HG03521 (cell line): ENCODE measurements around the gene EMC1.
"Not testable (repeated sequence)": the region's sequence is repeated elsewhere in the genome, so short reads cannot be mapped to it uniquely, and the experiment has no call there.

Experiments used
- ATAC-seq: cut with Tn5 transposase; IDR thresholded peaks from one replicate; pipeline ENCODE4 v1.9.1; 2021; ENCODE audit warnings: mild to moderate bottlenecking, moderate library complexity; ENCODE audit not compliant: unreplicated experiment

The EMC1 gene

DNA sequence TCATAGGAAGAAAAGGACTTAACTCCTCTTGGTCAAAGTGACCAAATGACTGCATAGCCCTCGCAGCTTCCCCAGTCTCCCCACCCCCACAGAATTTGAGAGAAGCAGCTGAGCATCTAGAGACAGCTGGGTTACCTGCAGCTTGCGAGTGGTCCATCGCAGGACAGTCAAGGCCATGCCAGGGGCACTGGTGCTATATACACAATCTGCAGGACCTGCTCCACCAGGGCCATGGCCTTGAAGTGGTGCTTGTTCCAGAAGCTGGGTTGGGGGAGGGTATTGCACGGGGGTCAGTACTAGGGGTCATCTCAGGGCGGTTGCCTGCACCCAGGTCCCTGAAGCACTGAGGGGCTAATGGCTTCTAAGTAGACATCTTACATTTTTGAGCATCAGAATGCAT lies 10.7 kb upstream of the EMC1 start:
- no peak for ATAC-seq

DNA sequence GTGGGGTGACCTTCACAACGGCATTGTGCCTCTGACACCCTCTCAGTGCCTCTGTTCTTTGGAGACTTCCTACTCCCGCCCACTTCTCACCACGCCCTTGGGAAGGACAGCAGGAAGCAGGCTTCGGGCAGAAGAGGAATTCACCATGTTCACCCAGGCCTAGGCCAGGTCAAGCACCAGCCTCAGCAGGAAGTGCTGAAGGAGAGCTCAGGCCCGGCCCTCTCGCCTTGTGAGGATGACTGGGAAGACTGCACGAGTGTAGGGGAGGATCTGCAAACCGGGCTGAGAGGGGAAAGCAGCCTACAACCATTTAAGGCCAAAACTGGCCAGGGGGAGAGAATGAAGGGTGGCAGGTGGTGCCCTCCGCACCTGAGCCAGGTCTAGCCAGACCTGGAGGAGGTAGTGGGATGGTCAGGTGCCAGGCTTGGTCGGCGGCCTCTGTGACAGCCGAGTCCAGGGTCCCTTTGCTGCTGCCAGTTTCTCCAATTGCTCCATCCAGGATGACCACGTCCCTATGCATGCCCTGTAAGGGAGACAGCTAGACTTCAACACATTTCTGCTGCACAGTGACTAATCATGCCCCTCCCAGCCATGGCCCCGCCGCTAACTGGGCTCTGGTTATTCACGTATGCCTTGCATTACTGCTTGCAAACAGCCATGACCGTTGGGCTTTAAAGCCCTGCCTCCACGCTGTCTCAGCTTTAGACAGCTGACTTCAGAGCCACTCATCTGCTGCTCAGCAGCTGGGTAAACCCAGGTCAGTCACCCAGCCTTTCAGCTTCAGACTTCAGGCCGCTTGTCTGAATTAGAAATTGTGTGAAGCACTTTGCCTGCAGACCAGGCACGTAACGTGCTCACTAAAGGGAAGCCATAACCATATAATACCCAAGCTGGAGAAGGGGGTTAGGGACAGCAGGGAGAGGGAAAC lies 9.2 kb upstream of the EMC1 start:
- no peak for ATAC-seq

DNA sequence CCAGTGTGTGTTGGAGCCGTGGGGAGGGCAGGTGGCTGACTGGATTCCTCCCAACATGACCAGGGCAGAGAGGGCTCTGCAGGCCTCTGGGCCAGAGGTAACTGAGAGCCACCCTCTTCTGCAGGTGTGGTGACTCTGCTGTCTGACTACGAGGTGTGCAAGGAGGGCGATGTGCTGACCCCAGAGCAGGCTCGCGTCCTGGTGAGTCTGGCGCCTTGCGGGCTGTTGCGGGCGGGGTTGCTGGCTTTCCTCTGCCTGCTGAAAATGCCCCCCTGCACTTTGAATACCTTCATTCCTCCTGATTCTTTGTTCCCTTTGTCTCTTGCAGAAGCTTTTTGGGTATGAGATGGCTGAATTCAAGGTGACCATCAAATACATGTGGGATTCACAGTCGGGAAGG lies 7.0 kb upstream of the EMC1 start:
- no peak for ATAC-seq

DNA sequence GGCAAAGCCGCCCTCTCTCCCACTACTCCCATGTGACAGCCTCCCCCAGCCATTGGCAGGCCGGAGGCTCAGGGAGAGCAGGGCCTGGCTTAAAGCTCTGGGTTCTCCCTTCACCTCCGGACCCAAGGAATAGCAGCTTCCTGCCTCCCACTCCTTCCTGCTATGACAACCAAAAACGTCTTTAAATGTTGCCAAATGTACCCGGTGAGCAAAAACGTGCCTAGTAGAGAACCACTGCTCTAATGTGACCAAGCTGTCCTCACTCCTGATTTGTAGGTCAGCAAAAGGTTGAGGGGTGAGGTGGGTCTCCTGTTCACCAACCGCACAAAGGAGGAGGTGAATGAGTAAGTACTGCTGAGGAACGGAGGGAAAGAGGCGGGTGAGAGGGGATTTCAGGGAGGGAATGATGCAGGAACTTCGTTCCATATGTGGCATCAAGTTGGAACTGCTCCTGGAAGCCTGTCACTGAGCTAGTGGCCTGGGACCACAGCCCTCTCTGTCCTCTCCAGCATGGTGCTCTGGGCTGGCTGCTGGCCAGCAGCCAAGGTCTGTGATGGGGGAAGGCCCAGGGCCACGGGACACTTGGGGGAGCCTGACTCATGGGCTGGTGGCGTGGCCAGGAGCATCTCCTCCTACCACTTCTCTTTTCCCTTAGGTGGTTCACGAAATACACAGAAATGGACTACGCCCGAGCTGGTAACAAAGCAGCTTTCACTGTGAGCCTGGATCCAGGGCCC lies 6.0 kb upstream of the EMC1 start:
- no peak for ATAC-seq

DNA sequence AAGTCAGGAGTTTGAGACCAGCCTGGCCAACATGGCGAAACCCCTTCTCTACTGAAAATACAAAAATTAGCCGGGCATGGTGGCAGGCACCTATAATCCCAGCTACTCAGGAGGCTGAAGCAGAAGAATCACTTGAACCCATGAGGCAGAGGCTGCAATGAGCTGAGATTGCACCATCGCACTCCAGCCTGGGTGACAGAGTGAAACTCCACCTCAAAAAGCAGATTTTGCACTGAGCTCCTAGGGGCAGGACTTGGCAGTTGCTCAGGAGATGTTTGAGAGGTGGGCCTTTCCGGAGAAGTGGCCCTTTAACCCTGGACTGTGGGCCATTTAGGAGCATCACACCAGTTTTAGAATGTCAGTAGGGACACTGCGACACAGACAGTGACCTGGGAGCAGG lies 5.0 kb upstream of the EMC1 start:
- ATAC-seq: not testable (repeated sequence)

DNA sequence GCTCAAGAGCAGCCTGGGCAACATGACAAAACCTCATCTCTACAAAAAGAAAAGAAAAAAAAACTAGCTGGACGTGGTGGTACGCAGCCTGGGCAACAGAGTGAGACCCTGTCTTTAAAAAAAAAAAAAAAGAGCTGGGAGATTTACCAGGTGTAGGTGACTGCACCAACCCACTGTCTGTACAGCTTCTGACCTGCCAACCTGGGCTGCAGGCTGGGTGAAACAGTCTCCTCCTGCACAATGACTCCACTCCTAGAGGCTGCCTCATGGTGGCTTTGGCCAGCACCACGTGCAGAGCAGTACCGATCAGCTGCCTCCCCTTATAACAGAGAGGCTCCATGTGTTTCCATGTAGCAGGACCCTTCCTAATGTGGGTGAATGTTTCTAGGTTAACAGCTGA lies 4.0 kb upstream of the EMC1 start:
- no peak for ATAC-seq

DNA sequence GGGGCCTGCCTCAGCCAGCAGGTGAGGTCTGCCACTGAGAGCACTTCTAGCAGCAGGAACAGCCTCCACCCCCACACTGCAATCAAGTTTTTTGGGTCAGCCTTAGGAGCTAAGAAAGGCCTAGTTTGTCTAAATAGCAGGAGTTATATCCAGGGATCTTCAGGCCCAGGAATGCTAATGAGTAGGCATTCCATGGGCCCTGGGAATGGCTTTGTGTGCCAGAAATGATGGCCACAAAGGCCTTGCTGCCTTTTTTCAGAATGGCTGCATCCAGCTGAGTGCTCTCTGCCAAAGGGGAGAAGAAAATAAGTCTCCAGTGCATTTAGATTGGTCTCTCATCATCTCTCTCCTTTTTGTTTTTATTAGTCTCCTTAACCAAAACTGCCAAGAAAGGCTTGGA lies 3.1 kb upstream of the EMC1 start:
- no peak for ATAC-seq

DNA sequence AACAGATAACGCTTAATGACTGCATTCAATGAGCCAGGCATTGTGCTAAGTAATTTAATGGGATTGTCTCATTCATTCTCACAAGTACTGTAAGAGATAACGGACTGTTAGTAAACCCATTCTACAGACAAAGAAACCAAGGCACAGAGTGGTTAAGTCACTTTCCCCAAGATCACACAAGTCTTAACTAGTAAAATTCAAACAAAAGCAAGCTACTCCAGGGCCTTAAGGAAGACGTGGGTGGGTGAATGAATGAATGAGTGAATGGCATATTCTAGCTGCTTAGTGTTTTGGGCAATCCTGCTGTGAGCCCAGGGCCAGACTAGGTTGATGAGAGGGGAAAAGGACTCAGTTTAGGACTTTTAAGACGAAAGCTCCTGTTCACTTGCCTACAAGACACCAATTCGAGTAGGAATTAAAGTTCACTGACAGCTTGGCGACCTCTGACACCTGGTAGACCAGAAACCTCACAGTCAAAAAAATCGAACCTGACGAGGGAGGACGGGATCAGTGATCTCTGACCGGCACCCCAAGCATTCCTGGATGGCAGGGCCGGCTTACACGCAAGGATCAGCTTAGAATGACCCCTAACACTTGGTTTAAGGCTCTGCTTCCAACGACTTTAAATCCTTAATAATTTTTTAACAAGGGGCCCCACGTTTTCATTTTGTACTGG lies 557 bp downstream of the EMC1 start:
- ATAC-seq: no peak

DNA sequence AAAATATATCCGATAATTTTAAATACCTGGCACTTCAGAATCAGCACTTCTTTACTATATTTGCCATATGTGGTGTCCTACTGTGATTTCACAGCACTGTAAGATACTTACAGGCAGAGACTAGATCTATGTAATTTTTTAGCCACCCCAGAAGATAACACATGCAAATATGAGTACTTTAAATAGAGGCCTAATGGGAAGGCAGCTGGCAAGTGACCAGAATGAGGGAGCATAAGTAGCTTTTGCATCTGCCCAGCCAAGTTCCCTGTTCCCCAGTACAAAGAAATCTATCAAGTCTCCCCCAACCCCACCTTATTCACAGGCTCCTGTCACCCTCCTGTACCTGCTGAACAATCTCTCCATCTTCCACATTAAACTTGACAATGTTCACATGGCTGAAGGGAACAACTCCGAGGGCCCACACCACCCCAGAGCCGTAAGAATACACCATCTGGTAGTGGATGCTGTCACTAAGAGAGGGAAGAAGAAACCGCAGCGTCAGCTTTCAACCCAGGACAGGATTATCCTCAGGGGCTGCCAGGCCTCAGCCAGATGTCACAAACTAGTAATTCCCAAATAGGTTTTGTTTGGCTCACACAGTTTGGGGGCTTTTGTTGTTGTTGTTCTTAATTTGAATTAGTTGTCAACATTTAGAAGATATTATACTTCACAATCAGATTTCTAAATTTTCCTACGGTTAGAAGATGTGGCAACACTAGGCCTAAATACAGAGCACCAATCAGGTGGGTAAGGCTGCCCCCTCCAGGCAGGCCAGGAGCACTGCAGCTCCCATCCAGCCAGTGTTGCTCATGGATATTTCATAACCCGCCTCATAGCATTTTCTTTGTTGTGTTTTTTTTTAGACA lies 10.4 kb downstream of the EMC1 start:
- no peak for ATAC-seq

DNA sequence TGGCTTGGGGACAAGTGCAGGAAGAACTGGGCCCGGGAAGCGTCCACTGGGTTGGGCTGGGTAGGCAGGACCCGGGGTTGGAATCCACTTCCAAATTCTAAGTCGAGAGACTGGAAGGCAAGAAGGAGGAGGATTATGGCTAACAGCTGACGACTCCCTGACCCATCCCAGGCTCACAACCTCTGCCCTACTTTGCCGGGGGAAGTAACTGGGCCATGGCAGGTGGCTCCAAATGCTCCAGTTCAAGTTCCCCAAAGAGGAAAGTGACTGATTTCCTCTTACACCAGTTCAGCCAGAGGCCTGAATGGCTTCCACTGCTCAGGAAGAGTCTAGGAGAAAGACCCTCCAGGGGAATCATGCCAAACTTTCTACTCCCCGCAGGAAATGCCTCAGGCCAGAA lies 11.4 kb downstream of the EMC1 start:
- ATAC-seq: no peak

DNA sequence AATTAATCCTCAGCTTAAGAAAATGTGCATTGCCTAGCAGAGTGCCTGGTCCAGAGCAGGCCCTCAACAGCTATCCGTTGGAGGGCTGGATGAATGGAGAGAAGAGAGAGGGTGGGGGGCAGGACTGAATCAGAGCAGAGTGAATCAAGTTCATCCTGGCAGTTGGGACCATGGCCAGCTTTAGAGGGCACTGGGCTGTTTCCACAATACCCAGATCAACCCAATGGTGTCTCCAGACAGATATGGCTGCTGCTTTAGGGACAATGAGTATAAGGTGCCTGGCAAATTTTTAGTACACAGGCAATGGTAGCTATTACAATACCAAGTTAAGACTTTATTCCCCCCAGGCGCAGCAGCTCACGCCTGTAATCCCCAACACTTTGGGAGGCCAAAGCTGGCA lies 17.1 kb downstream of the EMC1 start:
- no peak for ATAC-seq

DNA sequence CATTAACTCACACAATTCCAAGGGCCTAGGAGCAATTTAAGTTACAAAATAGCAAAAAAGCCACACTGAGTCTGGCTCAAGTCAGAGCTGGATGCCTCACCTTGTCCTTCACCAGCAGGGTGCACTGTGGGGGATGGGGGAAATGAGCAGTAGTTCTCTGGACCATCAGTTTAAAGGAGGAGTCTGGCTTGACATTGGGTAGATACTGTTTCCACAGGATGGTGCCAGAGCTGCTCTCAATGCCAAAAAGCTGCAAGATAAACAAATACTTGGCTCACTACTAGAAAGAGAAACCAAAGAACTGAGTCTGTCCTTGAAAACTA lies 18.8 kb downstream of the EMC1 start:
- ATAC-seq: no peak

DNA sequence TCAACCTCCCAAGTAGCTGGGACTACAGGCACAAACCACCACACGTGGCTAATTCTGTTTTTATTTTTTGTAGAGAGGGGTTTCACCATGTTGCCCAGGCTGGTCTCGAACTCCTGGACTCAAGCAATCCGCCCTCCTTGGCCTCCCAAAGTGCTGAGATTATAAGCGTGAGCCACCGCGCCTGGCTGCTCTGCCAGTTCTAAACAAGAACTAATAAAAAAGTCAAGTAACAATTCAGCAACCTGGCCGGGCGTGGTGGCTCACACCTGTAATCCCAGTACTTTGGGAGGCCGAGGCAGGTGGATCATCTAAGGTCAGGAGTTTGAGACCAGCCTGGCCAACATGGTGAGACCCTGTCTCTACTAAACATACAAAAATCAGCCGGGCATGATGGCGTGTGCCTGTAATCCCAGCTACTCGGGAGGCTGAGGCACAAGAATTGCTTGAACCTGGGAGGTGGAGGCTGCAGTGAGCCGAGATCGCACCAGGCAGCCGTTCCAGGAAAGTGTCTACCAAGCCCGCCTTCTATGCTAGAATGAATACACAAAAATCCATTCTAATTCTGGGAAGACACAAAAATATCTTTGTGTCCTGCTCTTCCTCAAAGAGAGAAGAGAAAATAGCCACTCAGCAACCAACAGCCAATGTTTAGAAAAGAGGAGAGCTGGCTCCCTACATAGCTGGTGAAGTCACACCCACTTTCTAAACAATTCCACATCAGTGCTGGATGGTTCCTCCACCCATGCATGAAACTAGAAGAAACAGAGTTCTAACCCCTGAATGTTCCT lies 19.4 kb downstream of the EMC1 start:
- ATAC-seq: not testable (repeated sequence)

DNA sequence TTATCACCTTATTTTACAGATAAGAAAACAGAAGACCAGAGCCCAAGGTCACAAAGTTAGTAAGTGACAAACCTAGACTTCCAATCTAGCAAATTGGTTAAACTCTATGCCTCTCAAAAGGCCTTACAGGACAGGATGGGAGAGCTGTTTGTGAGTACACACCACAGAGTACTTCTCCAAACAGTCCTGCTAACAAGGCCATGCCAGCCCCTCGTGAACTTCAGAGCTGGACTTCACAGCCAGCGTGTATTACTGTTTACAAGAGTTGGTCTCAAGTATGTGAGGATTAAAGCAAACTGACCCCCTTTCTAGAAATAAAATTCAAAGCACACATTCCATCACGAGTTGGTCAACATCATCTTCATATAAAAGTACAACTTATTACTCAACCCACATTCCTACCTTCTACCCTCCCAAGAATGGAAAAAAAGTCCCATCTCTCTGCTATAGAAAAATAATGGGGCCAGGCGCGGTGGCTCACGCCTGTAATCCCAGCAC lies 21.4 kb downstream of the EMC1 start:
- ATAC-seq: no peak

DNA sequence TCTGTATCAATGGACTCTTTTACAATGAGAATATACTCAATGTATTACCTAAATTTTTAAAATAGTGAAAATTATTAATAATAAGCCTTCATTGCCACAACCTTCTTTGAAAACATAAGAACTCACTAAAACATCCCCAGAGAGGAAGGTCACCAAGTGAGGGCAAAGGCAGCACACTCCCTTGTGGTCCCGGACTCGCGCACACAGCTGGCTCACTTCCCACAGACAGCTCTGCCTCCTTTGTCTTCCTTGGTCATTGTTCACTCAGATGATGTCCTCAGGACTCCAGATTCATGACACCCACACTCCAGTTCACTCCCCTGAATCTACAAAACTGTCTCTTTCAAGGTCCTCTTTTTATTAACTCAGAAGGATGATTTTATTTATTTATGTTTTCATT lies 22.1 kb downstream of the EMC1 start:
- ATAC-seq: no peak

DNA sequence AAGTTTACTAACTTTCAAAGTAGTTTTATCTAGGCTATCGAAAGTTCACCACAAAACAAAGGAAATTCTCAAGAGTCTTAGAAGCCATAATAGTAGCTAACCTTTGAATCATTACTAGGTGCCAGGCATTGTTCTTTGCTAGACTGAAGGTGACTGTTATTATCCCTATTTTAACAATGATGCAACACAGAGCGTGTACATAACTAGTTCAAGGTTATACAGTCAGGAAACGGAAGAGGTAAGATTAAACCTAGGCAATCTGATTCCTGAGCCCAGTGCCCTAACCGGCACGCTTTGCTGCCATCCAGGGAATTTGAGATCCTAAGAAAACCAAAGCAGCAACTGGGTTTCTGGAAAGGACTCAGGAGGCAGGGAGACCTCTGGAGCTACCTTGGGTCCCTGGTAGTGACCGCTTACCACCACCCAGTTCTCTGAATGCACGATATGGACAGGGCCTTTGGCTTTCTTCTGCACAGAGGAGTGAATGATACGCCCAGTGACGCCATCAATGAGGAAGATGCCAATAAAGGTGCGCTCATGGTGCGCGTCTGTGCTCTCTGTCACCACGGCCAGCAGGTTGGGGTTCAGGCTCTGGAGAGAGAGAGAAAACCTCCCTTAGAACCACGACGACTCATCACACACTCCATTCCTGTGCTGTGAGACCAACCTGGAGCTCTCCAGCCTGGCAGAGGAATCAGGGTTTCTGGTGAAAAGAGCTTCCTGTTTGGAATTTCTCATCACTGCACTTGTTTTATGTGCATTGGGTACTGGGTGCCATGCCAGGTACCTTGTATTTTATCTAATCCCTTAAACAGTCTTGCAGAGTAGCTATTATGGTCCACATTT lies 28.1 kb downstream of the EMC1 start:
- no peak for ATAC-seq

DNA sequence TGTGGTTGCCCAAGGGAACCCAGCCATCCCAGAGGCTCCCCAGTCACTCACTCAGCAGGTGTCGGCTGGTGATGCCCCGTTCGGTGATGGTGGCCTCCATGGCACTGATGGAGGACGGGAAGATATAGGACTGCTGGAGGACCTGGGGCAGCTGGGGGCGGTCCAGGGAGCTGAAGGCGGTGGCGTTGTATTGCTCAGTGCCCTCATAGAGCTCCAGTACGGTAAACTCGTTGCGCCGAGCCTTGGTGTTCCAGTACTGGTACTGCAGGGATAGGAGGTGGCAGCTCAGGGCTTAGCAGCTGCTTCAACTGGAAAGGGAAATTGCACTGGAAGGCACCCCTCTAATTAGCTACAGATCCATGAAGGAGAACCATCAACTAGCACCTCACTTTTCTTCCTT lies 28.8 kb downstream of the EMC1 start:
- ATAC-seq: no peak

DNA sequence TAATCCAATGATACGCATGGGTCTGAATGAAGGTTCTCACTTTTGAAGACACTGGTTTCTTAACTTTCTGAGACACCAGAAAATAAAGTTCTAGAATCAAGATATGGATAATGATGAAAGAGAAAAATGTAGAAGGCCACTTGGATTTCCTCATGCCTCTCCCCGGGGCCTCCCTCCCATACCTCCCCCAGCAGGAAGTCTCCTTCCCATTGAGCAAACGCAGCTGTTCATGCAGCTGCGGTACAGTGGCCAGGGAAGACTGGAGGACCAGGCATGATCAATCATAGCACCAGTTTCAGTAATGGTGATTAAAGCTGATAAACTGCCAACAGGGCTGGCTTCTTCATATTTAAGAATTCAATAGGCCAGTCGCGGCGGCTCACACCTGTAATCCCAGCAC lies 30.3 kb downstream of the EMC1 start:
- no peak for ATAC-seq
